Stimulated activated CD8-positive, alpha-beta memory T cell treated with anti-CD3 and anti-CD28 coated beads, Interleukin-7, amount 100 ng/mL, for 24 hours (primary cell): ENCODE measurements around the gene BSPRY.
"Not testable (repeated sequence)": the region's sequence is repeated elsewhere in the genome, so short reads cannot be mapped to it uniquely, and the experiment has no call there.

Experiments used
- DNase-seq: peaks from one replicate; pipeline ENCODE4 v3.0.0-alpha.2; 2020; ENCODE audit warnings: low read depth

BSPRY gene

DNA sequence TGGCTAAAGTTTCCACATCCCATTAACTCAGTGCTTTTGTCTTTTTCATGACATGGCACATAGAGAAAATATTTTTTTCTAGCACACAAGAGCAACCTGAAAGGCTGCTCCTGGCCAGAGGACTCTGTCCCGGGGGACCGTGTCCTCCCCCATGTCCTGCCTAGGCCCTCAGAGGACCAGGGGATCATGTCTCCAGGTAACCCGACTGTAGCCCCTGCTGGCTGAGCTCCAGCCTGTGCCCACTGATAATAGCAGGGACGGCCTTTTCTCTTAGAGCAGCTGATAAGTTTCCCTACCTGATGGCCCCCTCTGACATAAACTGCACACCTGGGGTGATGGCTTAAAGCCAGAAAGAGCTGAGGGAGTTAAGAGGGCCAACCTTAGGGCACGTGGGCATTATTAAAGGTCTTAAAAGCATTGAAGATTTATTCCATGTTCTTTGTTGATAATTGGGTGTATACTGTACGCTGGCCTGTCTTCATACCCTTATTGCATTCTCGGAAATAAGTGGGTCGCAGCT lies 21.5 kb downstream of the BSPRY start:
- no peak for DNase-seq

DNA sequence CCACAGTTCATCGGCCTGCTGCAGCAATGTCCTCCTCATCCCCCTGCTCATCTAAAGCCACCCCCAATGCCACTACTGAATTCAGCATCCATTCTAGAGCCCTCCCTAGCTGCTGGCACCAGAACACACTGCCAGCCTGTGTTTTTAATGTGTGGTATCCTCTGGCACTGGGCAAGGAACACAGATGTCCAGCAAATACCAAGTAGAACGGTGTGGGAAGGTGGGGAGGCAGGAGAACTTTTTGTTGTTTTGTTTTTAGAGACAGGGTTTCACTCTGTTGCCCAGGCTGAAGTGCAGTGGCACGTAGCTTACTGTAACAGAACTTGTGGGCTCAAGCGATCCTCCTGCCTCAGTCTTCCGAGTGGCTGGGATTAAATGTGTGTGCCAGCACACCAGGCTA lies 22.7 kb downstream of the BSPRY start:
- DNase-seq = no peak

DNA sequence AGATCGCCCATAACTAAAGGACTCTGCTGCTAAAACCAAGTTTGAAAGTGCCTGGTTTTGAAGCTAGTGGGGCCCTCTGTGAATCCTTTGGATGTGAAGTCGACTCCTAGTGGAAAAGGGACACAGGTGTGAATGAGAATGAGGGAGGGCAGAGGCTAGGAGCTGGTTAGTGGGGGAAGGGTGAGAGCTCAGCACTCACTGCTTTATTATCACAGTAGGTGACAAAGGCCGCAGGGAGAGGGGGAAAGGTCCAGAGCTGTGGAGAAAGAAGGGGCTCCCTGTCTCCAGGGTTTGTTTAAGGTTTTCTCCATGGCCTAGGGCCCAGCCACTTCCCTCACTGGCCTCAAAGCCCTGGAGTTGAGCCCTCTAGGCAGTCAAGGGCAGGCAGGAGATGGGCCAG lies 23.9 kb downstream of the BSPRY start:
- DNase-seq = no peak

DNA sequence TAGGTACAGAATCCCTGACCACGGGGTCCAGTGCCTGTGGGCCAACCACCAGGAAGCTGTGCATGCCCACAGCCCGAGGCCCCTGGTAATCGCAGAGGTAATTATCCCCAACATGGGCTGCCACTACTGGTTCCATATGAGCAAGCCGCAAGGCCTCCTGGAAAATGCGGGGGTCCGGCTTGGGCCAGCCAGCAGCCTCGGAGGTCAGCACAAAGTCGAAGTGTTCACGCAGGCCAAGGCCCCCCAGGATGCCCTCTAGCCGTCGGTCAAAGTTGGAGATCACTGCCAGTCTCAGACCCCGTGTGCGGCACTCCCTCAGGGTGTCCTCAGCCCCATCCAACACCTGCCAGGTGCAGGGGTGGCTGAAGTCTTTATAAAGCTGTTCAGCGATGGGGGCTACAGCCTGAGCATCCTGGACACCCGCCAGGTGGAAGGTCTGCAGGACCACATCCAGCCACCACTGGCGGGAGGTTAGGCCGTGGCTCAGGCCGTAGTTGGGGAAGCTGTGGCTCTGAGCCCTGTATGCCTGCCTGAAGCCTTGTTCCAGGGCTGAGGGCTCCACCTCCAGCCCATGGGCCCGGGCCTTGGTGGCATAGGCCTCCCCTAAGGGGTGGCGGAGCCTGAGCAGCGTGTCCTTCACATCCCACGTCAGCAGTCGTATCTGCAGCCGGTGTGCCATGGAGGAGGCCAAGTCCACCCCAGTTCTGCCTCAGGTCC lies 24.5 kb downstream of the BSPRY start:
- DNase-seq = no peak

DNA sequence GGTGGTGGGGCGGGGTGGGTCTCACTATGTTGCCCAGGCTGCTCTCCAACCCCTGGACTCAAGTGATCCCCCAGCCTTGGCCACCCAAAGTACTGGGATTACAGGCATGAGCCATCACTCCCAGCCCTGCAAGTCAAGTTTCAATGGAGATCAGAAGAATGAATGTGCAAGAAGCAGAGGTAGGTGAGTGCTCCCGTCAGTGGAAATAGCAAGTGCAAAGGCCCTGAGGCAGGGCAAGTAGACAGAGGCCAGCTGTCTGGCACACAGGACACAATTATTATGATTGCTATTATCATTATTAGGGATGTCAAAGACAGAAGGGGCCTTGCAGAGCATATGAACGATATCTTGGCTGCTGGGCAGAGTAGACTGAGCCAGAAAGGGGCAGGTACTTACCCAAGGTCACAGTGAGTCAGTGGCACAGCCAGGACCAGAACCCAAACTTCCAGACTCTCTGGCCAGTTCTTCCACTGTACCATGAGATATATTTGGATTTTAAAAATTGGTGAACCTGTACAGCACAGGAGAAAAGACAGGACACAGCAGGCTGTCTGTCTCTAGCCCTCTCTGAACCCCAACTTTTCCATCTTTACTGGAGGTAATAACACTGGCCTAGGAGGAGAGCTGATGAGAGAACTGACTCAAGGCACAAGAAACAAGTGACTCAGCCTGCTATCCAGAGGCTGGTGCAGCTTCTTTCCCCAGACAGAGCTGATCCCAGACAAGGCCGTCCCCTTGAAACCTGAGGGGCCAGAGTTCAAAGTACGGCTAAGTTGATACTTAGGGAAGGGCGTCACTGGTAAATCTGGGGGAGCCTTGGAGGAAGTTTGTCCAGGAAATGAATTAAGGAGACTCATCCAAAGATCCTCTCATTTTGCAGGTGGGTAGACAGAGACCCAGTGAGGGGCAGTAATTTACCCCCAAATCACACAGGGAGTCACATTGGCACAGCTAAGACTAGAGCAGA lies 26.0 kb downstream of the BSPRY start:
- DNase-seq = no peak

DNA sequence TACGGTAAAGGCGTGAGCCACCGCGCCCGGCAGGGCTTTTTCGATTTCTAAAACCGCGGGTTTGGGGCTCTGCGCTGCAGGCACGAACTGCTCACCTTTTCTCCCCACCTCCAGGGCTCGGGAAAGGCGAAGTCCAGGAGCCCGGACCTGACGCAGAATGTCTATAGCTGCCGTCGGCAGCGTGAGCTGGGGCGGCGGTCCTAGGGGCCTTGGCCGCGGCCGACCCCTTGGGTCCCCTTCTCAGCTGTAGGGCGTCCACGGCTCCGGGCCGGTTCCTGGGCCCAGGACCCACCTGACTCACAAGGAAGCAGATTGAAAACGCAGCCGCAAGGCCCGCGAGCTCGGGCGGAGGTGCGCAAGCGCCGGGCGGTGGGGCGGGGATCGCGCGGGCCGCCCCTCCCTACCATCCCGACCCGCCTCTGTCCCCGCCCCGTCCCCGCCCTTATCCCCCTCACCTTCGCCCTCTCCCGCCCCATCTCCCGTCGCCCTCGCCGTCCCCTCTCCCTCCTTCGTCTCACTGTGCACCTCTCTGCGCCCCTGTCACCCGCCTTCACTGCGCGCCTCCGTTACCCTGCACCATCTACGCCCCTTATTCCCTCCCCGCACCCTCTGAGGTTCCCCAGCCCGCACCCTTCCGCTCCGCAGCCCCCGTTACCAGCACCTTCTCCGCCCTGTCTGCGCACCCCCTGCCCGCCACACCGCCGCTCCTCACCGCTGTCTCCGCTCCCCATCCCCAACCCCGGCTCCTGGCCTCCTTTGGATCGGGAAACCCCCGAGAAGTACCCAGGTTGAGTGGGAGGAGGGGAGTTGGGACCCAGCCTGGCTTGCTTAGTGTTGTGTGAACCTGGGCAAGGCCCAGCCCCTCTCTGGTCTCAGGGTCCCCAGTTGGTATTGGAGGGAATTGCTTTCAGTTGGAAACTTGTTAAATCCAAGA lies 27.6 kb downstream of the BSPRY start, which contains the start of gene HDHD3:
HDHD3 (minus strand) TSS at position 353 of the 934 bp plus-strand sequence. CDS start 2,632 bp downstream, outside the sequence.
- peak; percentile 46 for DNase-seq

DNA sequence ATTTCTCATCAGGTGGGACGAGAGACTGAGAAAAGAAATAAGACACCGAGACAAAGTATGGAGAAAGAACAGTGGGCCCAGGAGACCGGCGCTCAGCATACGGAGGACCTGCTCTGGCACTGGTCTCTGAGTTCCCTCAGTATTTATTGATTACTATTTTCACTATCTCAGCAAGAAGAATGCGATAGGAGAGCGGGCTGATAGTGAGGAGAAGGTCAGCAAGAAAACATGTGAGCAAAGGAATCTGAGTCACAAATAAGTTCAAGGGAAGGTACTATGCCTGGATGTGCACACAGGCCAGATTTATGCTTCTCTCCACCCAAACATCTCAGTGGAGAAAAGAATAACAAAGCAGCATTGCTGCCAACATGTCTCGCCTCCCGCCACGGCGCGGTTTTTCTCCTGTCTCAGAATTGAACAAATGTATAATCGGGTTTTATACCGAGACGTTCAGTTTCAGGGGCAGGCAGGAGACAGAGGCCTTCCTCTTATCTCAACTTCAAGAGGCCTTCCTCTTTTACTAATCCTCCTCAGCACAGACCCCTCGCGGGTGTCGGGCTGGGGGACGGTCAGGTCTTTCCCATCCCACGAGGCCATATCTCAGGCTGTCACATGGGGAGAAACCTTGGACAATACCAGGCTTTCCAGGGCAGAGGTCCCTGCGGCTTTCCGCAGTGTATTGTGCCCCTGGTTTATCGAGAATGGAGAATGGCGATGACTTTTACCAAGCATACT lies 29.9 kb downstream of the BSPRY start:
- not testable (repeated sequence) for DNase-seq

DNA sequence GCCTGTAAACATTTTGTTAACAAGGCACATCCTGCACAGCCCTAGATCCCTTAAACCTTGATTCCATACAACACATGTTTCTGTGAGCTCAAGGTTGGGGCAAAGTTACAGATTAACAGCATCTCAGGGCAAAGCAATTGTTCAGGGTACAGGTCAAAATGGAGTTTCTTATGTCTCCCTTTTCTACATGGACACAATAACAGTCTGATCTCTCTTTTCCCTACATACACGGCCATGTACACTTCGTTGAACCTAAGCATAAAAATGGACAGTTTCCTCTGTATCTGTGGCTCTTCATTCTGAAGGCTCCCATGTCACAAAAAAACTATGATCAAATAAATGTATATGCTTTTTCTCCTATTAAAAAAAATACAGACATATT lies 30.5 kb downstream of the BSPRY start:
- DNase-seq = not testable (repeated sequence)

DNA sequence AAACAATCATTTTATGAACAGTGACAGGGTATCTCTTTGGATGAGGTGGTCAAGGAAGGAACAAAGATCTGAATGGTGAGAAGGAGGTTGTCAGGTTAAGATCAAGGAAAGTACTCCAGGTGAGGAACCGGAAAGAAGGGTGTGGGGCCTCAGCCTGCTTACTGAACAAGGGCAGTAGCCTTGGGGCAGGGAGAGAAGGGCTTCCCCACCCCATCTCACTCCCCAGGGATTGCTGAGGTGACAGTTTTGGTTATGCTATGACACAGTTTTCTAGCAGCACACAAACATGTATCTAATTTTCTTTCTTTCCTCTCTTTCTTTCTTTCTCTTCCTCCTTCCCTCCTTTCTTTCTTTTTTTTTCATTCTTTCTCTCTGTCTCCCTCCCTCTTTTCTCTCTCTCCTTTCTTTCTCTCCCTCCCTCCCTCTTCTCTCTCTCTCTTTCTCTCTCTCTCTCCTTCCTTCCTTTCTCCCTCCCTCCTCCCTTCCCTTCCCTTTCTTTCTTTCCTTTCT lies 31.6 kb downstream of the BSPRY start:
- DNase-seq = no peak

DNA sequence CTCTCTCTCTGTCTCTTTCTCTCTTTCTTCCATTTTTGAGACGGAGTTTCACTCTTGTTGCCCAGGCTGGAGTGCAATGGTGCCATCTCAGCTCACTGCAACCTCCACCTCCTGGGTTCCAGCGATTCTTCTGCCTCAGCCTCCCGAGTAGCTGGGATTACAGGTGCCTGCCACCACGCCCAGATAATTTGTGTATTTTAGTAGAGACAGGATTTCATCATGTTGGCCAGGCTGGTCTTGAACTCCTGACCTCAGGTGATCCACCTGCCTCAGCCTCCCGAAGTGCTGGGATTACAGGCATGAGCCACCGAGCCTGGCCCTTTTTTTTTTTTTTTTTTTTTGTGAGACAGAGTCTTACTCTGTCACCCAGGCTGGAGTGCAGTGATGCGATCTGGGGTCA lies 32.1 kb downstream of the BSPRY start:
- DNase-seq = not testable (repeated sequence)

DNA sequence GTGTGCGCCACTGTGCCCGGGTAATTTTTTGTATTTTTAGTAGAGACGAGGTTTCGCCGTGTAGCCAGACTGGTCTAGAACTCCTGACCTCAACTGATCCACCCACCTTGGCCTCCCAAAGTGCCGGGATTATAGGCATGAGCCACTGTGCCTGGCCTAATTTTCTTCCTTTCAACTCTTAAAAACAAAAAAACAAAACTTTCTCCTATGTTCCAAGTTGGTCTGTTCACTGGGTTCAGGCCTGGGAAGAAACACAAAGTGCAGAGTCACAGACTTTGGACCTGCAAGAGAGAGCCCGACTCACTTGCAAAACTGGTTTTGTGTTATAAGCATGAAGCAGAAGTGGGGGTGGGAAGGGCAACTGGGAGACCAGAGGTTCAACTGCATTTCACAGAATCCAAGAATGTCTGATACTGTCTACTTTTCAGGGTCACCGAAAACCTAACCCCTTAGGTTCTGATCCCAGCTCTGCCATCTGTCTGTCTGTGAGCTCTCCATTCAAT lies 32.6 kb downstream of the BSPRY start:
- no peak for DNase-seq

DNA sequence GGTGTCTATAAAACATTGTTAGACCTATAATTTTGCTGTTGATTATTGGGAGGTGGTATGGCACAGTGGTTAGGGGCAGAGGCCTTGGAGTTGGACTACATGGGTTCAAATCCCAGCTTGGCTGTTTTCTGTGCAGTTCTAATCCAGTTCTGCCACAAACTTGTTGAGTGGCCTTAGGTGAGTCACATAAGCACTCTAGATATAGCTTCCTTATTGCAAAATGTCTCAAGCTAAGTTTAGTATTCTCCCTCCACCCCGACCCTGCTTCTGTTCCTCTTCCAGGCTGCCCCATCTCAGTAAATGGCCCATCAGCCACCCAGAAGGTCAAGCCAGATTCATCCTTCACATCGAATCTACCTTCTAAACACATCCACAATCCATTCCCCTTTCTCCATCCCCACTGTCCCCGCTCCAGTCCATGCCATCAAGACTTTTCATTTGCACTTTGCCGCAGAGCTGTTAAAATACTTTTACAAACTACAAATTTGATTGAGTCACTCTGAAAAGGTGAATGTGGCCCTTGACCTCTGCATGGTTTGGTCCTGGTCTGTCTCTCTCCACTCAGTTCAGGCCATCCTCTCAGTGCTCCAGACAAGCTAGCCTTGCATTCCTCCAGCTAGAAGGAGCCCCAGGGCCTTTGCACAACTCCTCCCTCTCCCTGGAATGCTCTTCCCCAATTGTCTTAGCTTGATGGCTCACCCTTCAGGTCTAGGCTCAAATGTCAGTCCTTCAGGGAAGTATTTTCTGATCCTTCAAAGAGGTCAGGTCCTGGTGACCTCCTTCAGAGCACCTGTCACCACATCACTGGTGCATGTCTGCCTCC lies 37.4 kb downstream of the BSPRY start:
- DNase-seq = no peak

DNA sequence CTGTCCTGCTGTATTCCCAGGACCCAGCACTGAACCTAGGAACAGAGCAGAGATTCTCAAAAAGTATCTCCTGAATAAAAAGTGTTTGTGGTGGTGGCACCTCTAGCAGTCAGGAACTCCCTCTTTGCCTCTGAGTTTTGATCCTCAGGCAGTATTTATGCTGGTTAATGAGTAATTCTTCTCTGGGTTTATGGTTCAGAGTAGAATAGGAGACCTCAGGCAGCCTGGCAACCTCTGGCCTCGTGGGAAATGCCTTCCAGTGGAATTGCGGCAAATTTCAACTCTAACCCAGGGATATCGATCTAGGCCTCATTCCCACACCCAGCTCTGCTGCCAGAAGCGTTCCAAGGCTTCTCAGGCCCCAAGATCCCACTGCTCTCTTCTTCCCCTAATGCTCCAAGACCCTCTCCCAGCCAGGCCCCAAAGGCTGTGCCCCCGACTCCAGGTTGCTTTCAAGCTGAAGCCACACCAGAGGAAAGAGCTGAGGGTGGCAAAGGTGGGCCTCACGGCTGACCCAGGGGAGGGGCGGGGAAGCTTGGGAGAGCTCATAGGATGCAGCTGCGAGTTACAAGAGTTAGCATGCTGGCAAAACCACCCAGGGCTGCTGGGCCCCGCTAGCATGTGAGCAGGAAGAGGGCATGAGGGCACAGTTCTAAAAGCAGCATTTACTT lies 38.4 kb downstream of the BSPRY start:
- no peak for DNase-seq

DNA sequence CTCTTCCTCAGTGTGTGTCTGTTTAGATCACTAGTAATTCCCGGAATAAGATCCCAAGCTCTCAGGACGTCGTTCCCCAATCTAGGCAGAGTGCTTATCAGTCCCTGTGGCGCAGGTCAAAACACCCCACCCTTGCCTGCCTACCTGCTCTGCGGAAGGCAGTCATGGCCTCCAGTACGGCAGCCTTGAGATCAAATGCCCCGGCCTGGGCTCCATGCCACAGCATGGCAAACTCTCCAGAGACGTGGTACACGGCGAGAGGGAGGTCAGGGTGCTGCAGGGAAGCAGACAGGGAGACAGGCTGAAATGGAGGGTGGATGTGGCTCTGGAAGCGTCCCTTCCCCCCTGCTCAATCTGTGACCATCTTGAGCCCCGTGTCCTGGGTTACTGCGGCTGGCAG lies 39.5 kb downstream of the BSPRY start:
- no peak for DNase-seq

DNA sequence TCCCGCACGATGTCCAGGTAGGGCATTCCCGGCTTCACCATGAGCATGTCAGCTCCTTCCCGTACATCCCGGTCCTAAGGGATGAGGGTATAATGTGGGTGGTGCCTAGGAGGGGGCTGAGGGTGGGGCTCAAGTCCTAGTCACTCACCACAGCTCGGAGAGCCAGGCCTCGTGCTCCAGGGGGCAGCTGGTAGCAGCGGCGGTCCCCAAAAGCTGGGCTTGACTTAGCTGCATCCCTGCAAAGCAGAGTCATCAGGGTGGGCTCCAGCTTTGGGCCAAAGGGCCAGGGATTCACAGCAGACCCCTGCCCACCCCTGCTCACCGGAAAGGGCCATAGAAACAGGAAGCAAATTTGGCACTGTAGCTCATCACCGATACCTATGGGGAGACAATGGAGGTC lies 40.1 kb downstream of the BSPRY start:
- no peak for DNase-seq

DNA sequence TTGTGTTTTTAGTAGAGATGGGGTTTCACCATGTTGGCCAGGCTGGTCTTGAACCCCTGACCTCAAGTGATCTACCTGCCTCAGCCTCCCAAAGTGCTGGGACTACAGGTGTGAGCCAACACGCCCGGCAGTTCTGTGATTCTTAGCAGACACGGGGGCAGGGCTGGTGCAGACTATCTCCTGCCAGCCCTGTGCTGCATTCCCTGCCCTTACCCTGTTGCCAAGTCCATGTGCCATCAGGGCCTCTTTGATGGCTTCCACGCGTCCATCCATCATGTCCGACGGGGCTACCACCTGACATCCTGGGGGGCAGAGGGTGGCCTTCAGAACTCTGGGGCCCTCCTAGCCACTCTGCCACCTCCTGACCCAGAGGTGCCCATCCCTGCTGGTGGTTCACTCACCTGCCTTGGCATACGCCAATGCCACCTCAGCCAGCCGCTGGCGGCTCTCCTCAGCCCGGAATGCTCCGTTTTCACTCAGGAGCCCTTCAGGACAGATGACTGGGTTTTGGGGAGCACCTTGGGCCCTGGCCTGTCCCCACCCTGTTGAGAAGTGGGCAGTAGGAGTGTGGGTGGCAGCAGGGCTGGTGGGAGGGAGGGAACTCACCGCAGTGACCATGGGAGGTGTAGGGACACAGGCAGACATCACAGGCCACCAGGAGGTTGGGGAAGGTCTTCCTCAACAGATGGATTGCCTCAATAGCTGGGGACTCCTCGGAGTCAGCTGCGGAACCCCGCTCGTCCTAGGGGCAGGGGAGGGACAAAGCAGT lies 41.0 kb downstream of the BSPRY start:
- no peak for DNase-seq

DNA sequence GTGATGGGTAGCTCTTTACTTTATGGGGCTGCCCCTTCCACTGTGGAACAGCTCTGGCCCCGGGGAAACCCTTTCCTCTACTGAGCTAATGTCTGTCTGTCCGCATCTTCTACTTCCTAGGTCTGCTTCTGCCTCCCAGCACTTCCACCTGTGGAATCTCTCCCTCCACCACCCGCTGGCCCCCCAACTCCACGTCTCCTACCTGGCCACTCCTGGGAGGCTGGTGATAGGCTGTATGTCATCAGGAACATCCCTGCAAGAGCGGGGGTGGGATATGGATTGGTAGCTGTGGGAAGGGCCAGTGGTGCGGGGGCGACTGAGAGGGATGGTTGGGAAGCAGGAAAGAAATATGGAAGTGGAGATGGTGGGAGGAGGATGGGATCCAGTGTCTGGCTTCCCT lies 42.6 kb downstream of the BSPRY start:
- DNase-seq = no peak

DNA sequence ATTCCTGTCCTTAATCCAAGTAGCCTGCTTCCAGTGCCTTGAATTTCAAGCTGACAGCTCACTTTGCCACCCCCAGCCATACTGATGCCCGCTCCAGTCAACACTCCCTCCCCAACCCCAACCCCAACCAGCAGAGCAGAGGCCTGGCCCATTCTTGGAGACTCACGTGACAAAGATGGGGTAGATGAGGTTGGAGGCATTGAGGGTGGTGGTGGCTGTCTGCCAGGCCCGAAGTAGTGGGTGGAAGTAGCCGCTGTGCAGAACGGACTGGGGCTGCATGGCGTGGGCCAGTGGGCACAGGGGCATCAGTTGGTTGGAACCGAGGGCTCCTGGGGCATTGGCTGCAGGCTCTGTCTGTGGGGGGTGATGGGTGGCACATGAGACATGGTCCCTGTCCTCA lies 43.9 kb downstream of the BSPRY start:
- DNase-seq = no peak
